HL-60 (cell line): ENCODE results near the gene KIR3DL1.
"Not testable (repeated sequence)": the region's sequence is repeated elsewhere in the genome, so short reads cannot be mapped to it uniquely, and the experiment has no call there.

Experiments
- CTCF ChIP-seq: IDR thresholded peaks from one replicate; pipeline ENCODE4 v1.5.1; 2011; ENCODE audit warnings: low read length, control low read depth, inconsistent platforms; ENCODE audit not compliant: insufficient read depth
- GABPA ChIP-seq: IDR thresholded peaks from 2 replicates; pipeline ENCODE4 v1.6.1; 2012; ENCODE audit warnings: low read depth
- POLR2AphosphoS5 ChIP-seq: IDR thresholded peaks from 2 replicates; pipeline ENCODE4 v1.6.1; 2012; ENCODE audit warnings: low read depth

DNA sequence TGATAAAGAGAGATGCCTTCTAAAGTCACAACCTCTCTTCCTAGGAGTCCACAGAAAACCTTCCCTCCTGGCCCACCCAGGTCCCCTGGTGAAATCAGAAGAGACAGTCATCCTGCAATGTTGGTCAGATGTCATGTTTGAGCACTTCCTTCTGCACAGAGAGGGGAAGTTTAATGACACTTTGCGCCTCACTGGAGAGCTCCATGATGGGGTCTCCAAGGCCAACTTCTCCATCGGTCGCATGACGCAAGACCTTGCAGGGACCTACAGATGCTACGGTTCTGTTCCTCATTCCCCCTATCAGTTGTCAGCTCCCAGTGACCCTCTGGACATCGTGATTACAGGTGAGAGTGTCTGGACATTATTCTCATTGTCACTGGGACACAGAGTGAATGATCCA, 28.1 kb upstream of the KIR3DL1 start:
- TF ChIP-seq CTCF, POLR2AphosphoS5, GABPA: not testable (repeated sequence)
